K562 (cell line): ENCODE data around the gene PNKD.

Experiments
- MAZ ChIP-seq, 2 experiments: fragments of 450-650 bp in 1 of 2; sonication (generic) in 1 of 2; formaldehyde crosslinking; IDR thresholded peaks in 1 of 2; conservative IDR thresholded peaks in 1 of 2; 2 replicates each; pipeline versions ENCODE4 v1.4.0 to v1.5.0; 2020; ENCODE audit warnings: mild to moderate bottlenecking in 1 of 2, missing genetic modification reagents in 1 of 2
- MYNN ChIP-seq, 2 experiments: sonication (generic); formaldehyde crosslinking in 1 of 2; IDR thresholded peaks; 2 replicates each; pipeline versions ENCODE4 v1.5.0 to v1.6.1; 2016 to 2020; ENCODE audit warnings: antibody characterized with exemption in 1 of 2, missing genetic modification reagents in 1 of 2
- POLR2A ChIP-seq: fragments of 450-650 bp; conservative IDR thresholded peaks from 2 replicates; pipeline ENCODE4 v1.6.1; 2016
- ZNF175 ChIP-seq: fragments of 200-800 bp; sonication (Bioruptor generic); IDR thresholded peaks from 2 replicates; pipeline ENCODE4 v1.6.1; 2016; ENCODE audit warnings: low read depth, mild to moderate bottlenecking, missing genetic modification characterization, missing compliant biosample characterization

DNA sequence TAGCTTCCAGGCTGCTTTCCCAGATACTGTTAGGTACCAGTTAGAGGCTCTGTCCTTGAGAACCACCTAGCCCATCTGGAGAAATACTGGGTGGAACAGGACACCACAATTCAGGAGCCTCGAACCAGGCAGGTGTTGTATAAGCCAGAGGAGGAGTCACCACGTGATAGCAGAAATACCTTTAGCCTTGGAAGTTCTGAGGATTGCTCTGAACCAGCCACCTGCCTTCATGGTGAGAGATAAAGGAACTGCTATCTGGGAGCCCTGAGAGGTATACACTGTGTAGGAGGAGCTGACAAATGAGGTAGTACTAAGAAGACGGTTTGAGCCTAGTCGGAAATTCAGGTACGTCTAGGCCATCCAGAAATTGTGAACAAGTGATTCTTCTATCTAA, 17.1 kb upstream of the PNKD start:
- TF ChIP-seq MAZ (CRISPR knock-in tag; conservative IDR thresholded peaks at IDR 0.05 in 1 of 2, IDR thresholded peaks at IDR 0.05 in 1 of 2): no peak
- TF ChIP-seq ZNF175 (CRISPR knock-in tag): no peak
- no peak for TF ChIP-seq MYNN (IDR thresholded peaks at IDR 0.05)
- TF ChIP-seq MYNN (CRISPR knock-in tag; IDR thresholded peaks at IDR 0.05): no peak
- no peak for TF ChIP-seq POLR2A
